GM23248 (cell line): Measurements from ENCODE around the gene TMEM139. TPM values are rescaled to one million over a fixed set of nuclear protein-coding genes. Genes with fewer than 3 reads are reported as not detected.

Experiments used
- DNase-seq: peaks from one replicate; pipeline ENCODE4 v3.0.0-alpha.2; 2015
- H2AFZ ChIP-seq: fragments of 200-600 bp; sonication (generic); 2 replicates; pipeline ENCODE4 v1.6.1; 2016; ENCODE audit warnings: antibody characterized with exemption
- H3F3A ChIP-seq: fragments of 200-600 bp; sonication (generic); 2 replicates; pipeline ENCODE4 v1.6.1; 2016; ENCODE audit warnings: mild to moderate bottlenecking, antibody characterized with exemption, mixed run types; ENCODE audit not compliant: insufficient read depth
- H3K27ac ChIP-seq: fragments of 200-600 bp; sonication (generic); 2 replicates; pipeline ENCODE4 v1.5.1; 2016; ENCODE audit warnings: mild to moderate bottlenecking
- H3K27me3 ChIP-seq: fragments of 200-600 bp; sonication (generic); replicated peaks from 2 replicates; pipeline ENCODE4 v1.6.1; 2016; ENCODE audit warnings: mild to moderate bottlenecking; ENCODE audit not compliant: insufficient read depth
- H3K36me3 ChIP-seq: fragments of 200-600 bp; sonication (generic); 2 replicates; pipeline ENCODE4 v1.6.1; 2016; ENCODE audit warnings: low read depth, mild to moderate bottlenecking
- H3K4me1 ChIP-seq: fragments of 200-600 bp; sonication (generic); 2 replicates; pipeline ENCODE4 v1.6.1; 2016; ENCODE audit warnings: mild to moderate bottlenecking; ENCODE audit not compliant: insufficient read depth
- H3K4me2 ChIP-seq: fragments of 200-600 bp; sonication (generic); one replicate; pipeline ENCODE4 v1.6.1; 2016; ENCODE audit warnings: mild to moderate bottlenecking; ENCODE audit not compliant: unreplicated experiment
- H3K4me3 ChIP-seq: fragments of 200-600 bp; sonication (generic); 2 replicates; pipeline ENCODE4 v1.5.1; 2016; ENCODE audit warnings: mild to moderate bottlenecking
- H3K79me2 ChIP-seq: fragments of 200-600 bp; sonication (generic); 2 replicates; pipeline ENCODE4 v1.6.1; 2016; ENCODE audit warnings: mild to moderate bottlenecking; ENCODE audit not compliant: insufficient read depth
- H3K9ac ChIP-seq: fragments of 200-600 bp; sonication (generic); 2 replicates; pipeline ENCODE4 v1.6.1; 2016; ENCODE audit warnings: mild to moderate bottlenecking
- H3K9me2 ChIP-seq: fragments of 200-600 bp; sonication (generic); 2 replicates; pipeline ENCODE4 v1.6.1; 2016; ENCODE audit warnings: mixed run types, mild to moderate bottlenecking, moderate library complexity; ENCODE audit not compliant: insufficient read depth
- H3K9me3 ChIP-seq: fragments of 200-600 bp; sonication (generic); one replicate; pipeline ENCODE4 v1.6.1; 2017; ENCODE audit warnings: low read depth
- H4K20me1 ChIP-seq: fragments of 200-600 bp; sonication (generic); 2 replicates; pipeline ENCODE4 v1.6.0; 2016; ENCODE audit not compliant: insufficient read depth
- EZH2 ChIP-seq: fragments of 200-600 bp; sonication (generic); IDR thresholded peaks from 2 replicates; pipeline ENCODE4 v1.6.1; 2018; ENCODE audit warnings: antibody characterized with exemption, mild to moderate bottlenecking; ENCODE audit not compliant: insufficient read depth, poor library complexity, severe bottlenecking
- EZH2phosphoT487 ChIP-seq: fragments of 200-600 bp; sonication (generic); IDR thresholded peaks from 2 replicates; pipeline ENCODE4 v1.6.1; 2018; ENCODE audit warnings: antibody characterized with exemption, moderate library complexity, mild to moderate bottlenecking, low read depth; ENCODE audit not compliant: insufficient read depth
- WGBS, 2 experiments: methylation state at CpG; one replicate each; pipeline ENCODE4 v1.1.6; 2015 to 2017; ENCODE audit warnings: low lambda C conversion rate in 2 of 2, low coverage in 1 of 2; ENCODE audit errors: missing lambda C conversion rate in 2 of 2; 5-methylcytosine and 5-hydroxymethylcytosine counted together
- in situ Hi-C: fragments of 300-500 bp; cut with MboI; formaldehyde crosslinking; loops from 2 replicates; pipeline ENCODE4 v1.15.0; 2020
- polyA plus RNA-seq: library from polyadenylated mRNA; unstranded; fragments of >200 nt; fragmentation: Nextera tagmentation; extraction: Ambion mirVana; gene quantifications from 2 replicates; pipeline ENCODE4 v1.2.1, GENCODE V29; 2016
- total RNA-seq: library from RNA; depleted of rRNA; stranded (reverse); fragments of >200 nt; shearing (Covaris generic); gene quantifications from 2 replicates; pipeline ENCODE4 v1.2.3, GENCODE V29; 2014

The TMEM139 gene
- total and polyA plus RNA-seq, 2 experiments from 2014 or later = not detected

- no peak overlapping the region for H2AFZ ChIP-seq
- H3K4me1 ChIP-seq = peaks cover 12% of the 10 kb centered on the region
- H3K36me3 ChIP-seq = peaks cover 73% of the 10 kb centered on the region
- H3K9ac ChIP-seq = no peak overlapping the region
- in situ Hi-C loops = no loop called here
- TF ChIP-seq EZH2phosphoT487 = no peak
- TF ChIP-seq EZH2 = no peak
- peak overlapping the region; percentile 41 for H3K27ac ChIP-seq
- H3K79me2 ChIP-seq = 0 out of 2 replicates have a peak, but pooled peaks cover 16% of the 10 kb centered on the region
- 86 to 88% methylated on average over 8 of the region's 8 CpGs for WGBS, 2 experiments
- peaks cover 24% of the 10 kb centered on the region for H3F3A ChIP-seq
- peak; percentile 22 for DNase-seq
- H3K4me2 ChIP-seq = peak overlapping the region; percentile 9
- no peaks in the 10 kb centered on the region for H3K9me3 ChIP-seq
- H3K4me3 ChIP-seq = no peak overlapping the region
- no peaks in the 10 kb centered on the region for H4K20me1 ChIP-seq
- no peaks in the 10 kb centered on the region for H3K27me3 ChIP-seq
- H3K9me2 ChIP-seq = no peaks in the 10 kb centered on the region
Measured at GRCh38 chr7:143299840-143300239, 15.1 kb downstream of the TMEM139 start.

GRCh38 chr7:143300959-143301935, 16.5 kb downstream of the TMEM139 start:
- Histone ChIP-seq H3F3A (peaks cover 20% of the 10 kb centered on the region), H3K27ac (no peak overlapping the region), H3K4me1 (peaks cover 12% of the 10 kb centered on the region), H3K9me2 (no peaks in the 10 kb centered on the region), H3K4me3 (no peak overlapping the region), H3K27me3 (no peaks in the 10 kb centered on the region), H3K9me3 (no peaks in the 10 kb centered on the region), H4K20me1 (no peaks in the 10 kb centered on the region), H3K36me3 (peaks cover 71% of the 10 kb centered on the region), H2AFZ (no peak overlapping the region), H3K4me2 (no peak overlapping the region), H3K9ac (no peak overlapping the region), H3K79me2 (0 out of 2 replicates have a peak, but pooled peaks cover 2% of the 10 kb centered on the region)
- WGBS, 2 experiments = 97 to 98% methylated on average over 8 of the region's 8 CpGs
- TF ChIP-seq EZH2phosphoT487 (no peak), EZH2 (no peak)
- DNase-seq = no peak
- in situ Hi-C loops = no loop called here

GRCh38 chr7:143303733-143304132, 19.0 kb downstream of the TMEM139 start:
- no peaks in the 10 kb centered on the region for H3K9me3 ChIP-seq
- no peaks in the 10 kb centered on the region for H3K27me3 ChIP-seq
- H3K9ac ChIP-seq = no peak overlapping the region
- H2AFZ ChIP-seq = no peak overlapping the region
- H3F3A ChIP-seq = peaks cover 14% of the 10 kb centered on the region
- in situ Hi-C loops = no loop called here
- H3K4me3 ChIP-seq = no peak overlapping the region
- H4K20me1 ChIP-seq = no peaks in the 10 kb centered on the region
- TF ChIP-seq EZH2phosphoT487 (no peak), EZH2 (no peak)
- H3K4me1 ChIP-seq = peaks cover 11% of the 10 kb centered on the region
- H3K27ac ChIP-seq = no peak overlapping the region
- no peaks in the 10 kb centered on the region for H3K9me2 ChIP-seq
- 92 to 94% methylated on average over 10 of the region's 10 CpGs for WGBS, 2 experiments
- H3K79me2 ChIP-seq = no peaks in the 10 kb centered on the region
- no peak for DNase-seq
- no peak overlapping the region for H3K4me2 ChIP-seq
- peaks cover 67% of the 10 kb centered on the region; the same call in 1 of the 2 replicates for H3K36me3 ChIP-seq

- WGBS, 2 experiments = 83 to 85% methylated on average over 6 of the region's 6 CpGs
- no peak overlapping the region for H3K9ac ChIP-seq
- no peaks in the 10 kb centered on the region for H3K9me3 ChIP-seq
- H4K20me1 ChIP-seq = no peaks in the 10 kb centered on the region
- no peak overlapping the region for H3K27ac ChIP-seq
- TF ChIP-seq EZH2 = no peak
- no peak for TF ChIP-seq EZH2phosphoT487
- H3K4me1 ChIP-seq = no peaks in the 10 kb centered on the region
- H2AFZ ChIP-seq = no peak overlapping the region
- no peaks in the 10 kb centered on the region for H3K27me3 ChIP-seq
- DNase-seq = no peak
- H3K4me2 ChIP-seq = no peak overlapping the region
- in situ Hi-C loops = no loop called here
- peaks cover 2% of the 10 kb centered on the region; the same call in 1 of the 2 replicates for H3F3A ChIP-seq
- H3K4me3 ChIP-seq = no peak overlapping the region
- peaks cover 61% of the 10 kb centered on the region; the same call in 1 of the 2 replicates for H3K36me3 ChIP-seq
- H3K9me2 ChIP-seq = no peaks in the 10 kb centered on the region
- H3K79me2 ChIP-seq = no peaks in the 10 kb centered on the region
Measured at GRCh38 chr7:143304938-143305337, 20.2 kb downstream of the TMEM139 start.
